ENCODE data around the gene KIFAP3. TPM values are rescaled to one million over a fixed set of nuclear protein-coding genes. Genes with fewer than 3 reads are reported as not detected.

KIFAP3 gene
- total RNA-seq, 1 donor from 2014 or later: 15.1 TPM

DNA sequence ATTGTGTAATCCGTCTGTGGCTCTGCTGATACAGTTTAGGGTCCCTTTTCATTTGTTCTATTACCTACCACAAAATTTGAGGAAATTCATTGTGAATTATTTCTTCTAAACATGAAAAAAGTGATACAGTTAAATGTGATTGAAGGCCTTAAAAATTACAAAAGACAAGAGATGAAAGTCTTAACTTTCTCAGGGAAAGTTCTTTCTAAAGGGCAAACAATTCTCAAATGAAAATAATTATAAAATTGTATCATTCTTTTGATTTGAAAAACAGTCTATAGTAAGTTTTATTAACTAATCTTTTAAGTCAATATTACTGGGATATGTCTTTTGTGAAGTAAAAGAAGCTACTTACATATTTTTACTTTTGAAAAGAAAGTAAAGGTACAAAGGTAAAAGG lies 123.4 kb downstream of the KIFAP3 start:
- H3K27ac Mint-ChIP-seq: no peak overlapping the region
- H3K4me1 Mint-ChIP-seq (ENCODE audit: low read depth): no peaks in the 10 kb centered on the region
- no peak for DNase-seq (ENCODE audit: low spot score)
- intact Hi-C loops (cut with micrococcal nuclease): no loop called here
- no peak overlapping the region for H3K4me3 Mint-ChIP-seq (ENCODE audit: low read depth)
- no peaks in the 10 kb centered on the region for H3K27me3 Mint-ChIP-seq (ENCODE audit: low read depth)
- no peaks in the 10 kb centered on the region for H3K9me3 Mint-ChIP-seq
- H3K36me3 Mint-ChIP-seq (ENCODE audit: low read depth): no peaks in the 10 kb centered on the region

DNA sequence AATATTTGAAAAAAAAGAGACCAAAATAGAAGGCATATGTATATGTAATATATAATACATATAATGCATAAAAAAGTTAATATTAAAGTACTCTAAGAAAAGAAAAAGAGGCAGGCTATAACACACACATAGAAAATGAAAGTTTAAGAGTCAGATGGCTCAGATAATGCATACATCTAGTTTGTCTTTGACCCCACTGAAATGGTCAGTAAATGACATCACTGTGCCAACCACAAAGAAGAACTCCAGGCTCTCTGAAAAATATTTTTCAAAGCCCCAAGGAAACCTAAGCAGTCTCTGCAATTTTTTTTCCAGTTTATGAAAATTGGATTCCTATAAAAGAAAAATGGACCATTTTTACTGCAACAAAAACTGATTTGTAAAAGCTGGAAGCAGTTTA lies 125.4 kb downstream of the KIFAP3 start:
- DNase-seq (ENCODE audit: low spot score): no peak
- no peaks in the 10 kb centered on the region for H3K27me3 Mint-ChIP-seq (ENCODE audit: low read depth)
- no peaks in the 10 kb centered on the region for H3K4me1 Mint-ChIP-seq (ENCODE audit: low read depth)
- H3K27ac Mint-ChIP-seq: no peak overlapping the region
- no peaks in the 10 kb centered on the region for H3K9me3 Mint-ChIP-seq
- intact Hi-C loops (cut with micrococcal nuclease): no loop called here
- H3K4me3 Mint-ChIP-seq (ENCODE audit: low read depth): no peak overlapping the region
- H3K36me3 Mint-ChIP-seq (ENCODE audit: low read depth): no peaks in the 10 kb centered on the region

DNA sequence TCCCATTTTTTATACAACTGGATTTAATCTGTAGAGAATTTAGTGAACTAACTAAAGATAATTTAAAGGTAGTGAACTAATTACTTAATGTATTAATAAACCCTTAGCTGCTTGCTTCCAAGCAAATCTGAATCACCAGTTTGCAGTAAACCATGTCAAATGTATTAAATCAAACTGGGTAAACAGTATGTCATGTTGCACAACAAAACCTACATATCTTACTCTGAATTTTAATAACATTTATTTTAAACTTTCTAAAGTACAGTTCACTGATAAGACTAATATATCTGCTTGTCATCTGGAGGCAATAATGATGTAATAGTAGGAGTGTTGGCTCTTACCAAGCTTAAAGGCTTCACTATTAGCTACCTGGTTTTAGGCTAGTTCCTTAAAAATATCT lies 128.3 kb downstream of the KIFAP3 start:
- intact Hi-C loops (cut with micrococcal nuclease): no loop called here
- no peaks in the 10 kb centered on the region for H3K36me3 Mint-ChIP-seq (ENCODE audit: low read depth)
- H3K4me3 Mint-ChIP-seq (ENCODE audit: low read depth): no peak overlapping the region
- H3K27me3 Mint-ChIP-seq (ENCODE audit: low read depth): no peaks in the 10 kb centered on the region
- H3K27ac Mint-ChIP-seq: no peak overlapping the region
- H3K4me1 Mint-ChIP-seq (ENCODE audit: low read depth): no peaks in the 10 kb centered on the region
- no peaks in the 10 kb centered on the region for H3K9me3 Mint-ChIP-seq
- DNase-seq (ENCODE audit: low spot score): no peak

DNA sequence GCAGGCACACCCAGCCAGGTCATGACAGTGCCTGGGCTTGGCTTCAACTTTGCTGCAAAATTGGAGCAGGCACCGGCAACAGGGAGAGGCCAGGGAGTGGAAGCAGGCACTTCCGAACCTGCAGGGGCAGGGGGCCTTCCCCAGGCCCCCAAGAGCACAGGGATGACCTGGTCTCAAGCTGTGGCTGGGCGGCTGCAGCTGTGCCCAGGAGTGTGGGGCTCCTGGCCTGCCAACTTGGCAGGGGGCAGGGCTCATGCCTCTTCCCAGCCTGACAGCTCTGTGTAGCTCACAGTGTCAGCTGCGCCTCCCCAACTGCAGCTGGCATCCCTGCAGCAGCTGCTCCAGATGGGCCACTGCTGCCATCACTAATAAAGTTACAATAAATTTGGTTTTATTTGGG lies 129.3 kb downstream of the KIFAP3 start:
- Mint-ChIP-seq H3K9me3 (no peaks in the 10 kb centered on the region), H3K27me3 (ENCODE audit: low read depth) (no peaks in the 10 kb centered on the region), H3K36me3 (ENCODE audit: low read depth) (no peaks in the 10 kb centered on the region), H3K27ac (no peak overlapping the region), H3K4me3 (ENCODE audit: low read depth) (no peak overlapping the region), H3K4me1 (ENCODE audit: low read depth) (no peaks in the 10 kb centered on the region)
- intact Hi-C loops (cut with micrococcal nuclease): no loop called here
- no peak for DNase-seq (ENCODE audit: low spot score)

DNA sequence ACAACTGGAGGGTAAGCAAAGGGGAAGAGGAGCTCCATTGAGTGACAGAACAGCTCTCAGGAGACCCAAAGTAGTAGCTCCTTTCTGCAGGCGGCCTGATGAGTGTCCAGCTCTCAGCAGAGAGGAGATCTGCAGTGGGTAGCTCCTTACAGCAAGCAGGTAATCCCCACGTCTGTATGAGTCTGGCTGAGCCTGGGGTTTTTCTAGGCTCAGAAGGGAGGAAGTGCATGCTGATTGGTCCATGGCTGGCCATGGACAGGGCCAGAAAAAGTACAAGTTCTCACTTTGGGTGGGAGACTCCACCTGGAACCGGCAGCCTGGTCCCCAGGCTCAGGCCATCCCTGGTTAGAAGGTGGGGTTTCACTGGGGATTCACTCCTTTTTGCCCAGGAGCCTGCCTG lies 129.9 kb downstream of the KIFAP3 start:
- H3K27me3 Mint-ChIP-seq (ENCODE audit: low read depth): no peaks in the 10 kb centered on the region
- no peak overlapping the region for H3K4me3 Mint-ChIP-seq (ENCODE audit: low read depth)
- H3K4me1 Mint-ChIP-seq (ENCODE audit: low read depth): no peaks in the 10 kb centered on the region
- no peak for DNase-seq (ENCODE audit: low spot score)
- no peaks in the 10 kb centered on the region for H3K36me3 Mint-ChIP-seq (ENCODE audit: low read depth)
- no peak overlapping the region for H3K27ac Mint-ChIP-seq
- intact Hi-C loops (cut with micrococcal nuclease): no loop called here
- no peaks in the 10 kb centered on the region for H3K9me3 Mint-ChIP-seq

DNA sequence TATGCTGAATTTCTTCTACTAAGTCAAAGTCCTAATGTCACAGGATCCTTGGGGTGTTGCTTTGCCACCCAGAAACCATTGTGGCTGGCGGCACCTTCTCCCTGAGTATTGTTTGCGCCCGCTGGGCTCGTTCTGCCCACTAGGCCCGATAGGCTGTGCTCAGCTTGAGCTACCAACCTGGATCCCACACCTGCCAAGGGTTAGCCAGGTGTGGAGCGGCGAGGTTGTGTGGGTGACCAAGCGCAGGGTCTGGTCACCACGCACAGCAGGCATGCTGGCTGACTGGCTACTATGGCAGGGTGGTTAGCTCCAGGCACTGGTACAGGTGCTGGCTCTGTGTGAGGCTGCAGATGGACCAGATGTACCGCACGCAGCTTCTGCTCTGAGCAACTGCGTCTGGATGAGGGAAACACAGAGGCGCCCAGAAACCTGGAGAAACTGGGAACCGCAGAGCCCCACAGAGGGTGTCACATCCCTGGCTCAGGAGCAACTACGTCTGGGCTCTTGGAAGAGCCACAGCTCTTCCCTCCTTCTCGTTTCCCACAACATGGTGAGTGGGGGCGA lies 130.4 kb downstream of the KIFAP3 start:
- DNase-seq (ENCODE audit: low spot score): no peak
- no peaks in the 10 kb centered on the region for H3K27me3 Mint-ChIP-seq (ENCODE audit: low read depth)
- H3K9me3 Mint-ChIP-seq: no peaks in the 10 kb centered on the region
- no peak overlapping the region for H3K27ac Mint-ChIP-seq
- intact Hi-C loops (cut with micrococcal nuclease): no loop called here
- no peak overlapping the region for H3K4me3 Mint-ChIP-seq (ENCODE audit: low read depth)
- H3K36me3 Mint-ChIP-seq (ENCODE audit: low read depth): no peaks in the 10 kb centered on the region
- H3K4me1 Mint-ChIP-seq (ENCODE audit: low read depth): no peaks in the 10 kb centered on the region

DNA sequence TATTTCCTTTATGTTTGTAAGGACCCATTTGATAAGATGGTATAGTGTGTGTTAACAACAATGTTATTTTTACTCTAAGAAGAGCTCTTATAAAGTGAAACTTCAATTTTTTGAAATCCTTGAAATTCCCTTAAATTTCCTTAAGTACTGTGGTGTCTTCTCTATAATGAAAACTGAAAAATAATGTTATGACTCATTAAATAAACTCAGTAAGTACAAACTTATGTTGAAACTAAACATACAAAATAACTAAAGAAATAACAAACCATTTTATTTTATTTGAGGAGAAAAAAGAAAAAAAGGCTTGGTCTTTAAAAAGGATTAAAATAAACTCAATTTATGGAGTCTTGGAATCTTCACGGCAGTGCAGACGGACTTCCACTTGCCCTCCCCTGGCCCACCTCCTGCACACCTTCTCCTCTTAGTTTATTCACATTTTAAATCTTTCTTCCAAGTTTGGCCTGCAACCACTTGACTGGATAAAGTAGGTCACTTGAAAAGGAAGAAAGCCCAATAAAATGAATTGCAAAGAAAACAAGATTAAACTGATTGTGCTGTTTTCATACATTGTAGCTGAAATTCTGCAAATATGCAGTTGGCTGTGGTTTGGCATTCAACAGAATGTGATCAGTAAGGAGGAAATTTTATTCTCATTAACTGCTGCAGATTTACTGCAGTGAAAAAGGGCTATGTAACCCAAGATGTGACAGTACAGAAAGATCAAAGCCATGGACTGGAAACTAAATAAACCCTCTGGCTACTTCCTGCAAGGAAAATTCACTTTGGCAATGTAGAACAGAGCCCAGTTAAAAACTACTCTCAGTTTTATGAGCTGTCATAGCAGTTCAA lies 132.3 kb downstream of the KIFAP3 start:
- no peaks in the 10 kb centered on the region for H3K27me3 Mint-ChIP-seq (ENCODE audit: low read depth)
- no peak overlapping the region for H3K4me3 Mint-ChIP-seq (ENCODE audit: low read depth)
- intact Hi-C loops (cut with micrococcal nuclease): no loop called here

DNA sequence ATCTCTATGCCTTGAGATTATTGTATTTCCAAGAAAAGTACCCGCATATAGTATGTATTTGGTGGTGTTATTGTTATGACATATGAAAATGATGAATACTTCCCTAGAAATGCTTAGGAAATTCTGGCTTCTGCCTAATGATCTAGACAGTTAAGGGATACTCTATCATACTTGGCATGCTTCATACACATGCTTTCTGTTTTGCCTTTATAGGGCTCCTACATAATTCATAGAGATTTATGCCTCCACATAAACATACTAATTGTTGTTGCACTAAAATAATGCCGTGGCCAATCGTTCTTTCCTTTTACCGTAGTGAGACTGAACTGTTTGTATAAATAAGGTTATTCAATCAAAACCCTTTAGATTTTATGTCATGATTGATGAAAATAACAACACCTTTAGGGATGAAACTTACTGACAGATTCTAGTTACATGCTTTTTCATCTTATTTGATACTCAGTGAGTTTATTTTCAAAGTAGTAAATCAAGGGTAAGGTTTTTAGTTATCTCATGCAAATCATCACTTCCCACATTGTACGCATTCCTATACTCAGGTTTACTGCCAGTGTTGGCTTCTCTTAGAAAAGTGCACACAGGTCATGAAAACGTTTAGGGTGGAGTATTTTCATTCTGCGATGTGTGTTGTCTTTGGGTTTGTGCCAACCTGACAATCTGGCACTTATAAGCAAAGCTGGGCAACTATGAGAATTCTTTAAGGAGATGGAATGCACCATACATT lies 140.3 kb downstream of the KIFAP3 start:
- intact Hi-C loops (cut with micrococcal nuclease): no loop called here
- DNase-seq (ENCODE audit: low spot score): no peak
- H3K27ac Mint-ChIP-seq: no peak overlapping the region
- H3K9me3 Mint-ChIP-seq: no peaks in the 10 kb centered on the region
- H3K36me3 Mint-ChIP-seq (ENCODE audit: low read depth): no peaks in the 10 kb centered on the region
- no peaks in the 10 kb centered on the region for H3K4me1 Mint-ChIP-seq (ENCODE audit: low read depth)
- peaks cover 3% of the 10 kb centered on the region for H3K27me3 Mint-ChIP-seq (ENCODE audit: low read depth)
- H3K4me3 Mint-ChIP-seq (ENCODE audit: low read depth): no peak overlapping the region

More for the DNA sequence above, 132.3 kb downstream of the KIFAP3 start:
- Mint-ChIP-seq H3K27ac (no peak overlapping the region), H3K9me3 (no peaks in the 10 kb centered on the region), H3K36me3 (ENCODE audit: low read depth) (no peaks in the 10 kb centered on the region), H3K4me1 (ENCODE audit: low read depth) (no peaks in the 10 kb centered on the region)
- DNase-seq (ENCODE audit: low spot score): no peak

DNA sequence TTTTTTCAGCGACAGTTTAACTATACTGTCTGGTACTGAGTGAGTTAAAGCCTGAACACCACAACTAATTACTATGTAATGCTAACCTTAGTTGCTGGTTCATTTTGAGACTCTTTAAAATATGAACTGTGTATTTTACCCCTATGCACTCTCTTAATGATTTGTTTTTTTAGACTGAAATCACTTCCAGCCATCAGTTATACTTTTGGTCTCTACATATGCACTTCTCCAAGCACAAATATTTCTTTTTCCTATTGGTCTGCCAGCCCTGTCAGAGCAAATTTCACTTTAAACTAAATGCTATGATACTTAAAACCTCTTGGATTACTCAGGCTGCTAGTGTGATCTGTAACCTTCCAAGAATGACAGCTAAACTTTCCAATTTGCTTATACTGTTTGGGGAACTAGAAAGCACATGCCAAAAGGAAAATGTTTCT lies 142.7 kb downstream of the KIFAP3 start:
- H3K4me1 Mint-ChIP-seq (ENCODE audit: low read depth): peaks cover 3% of the 10 kb centered on the region
- H3K27ac Mint-ChIP-seq: no peak overlapping the region
- DNase-seq (ENCODE audit: low spot score): no peak
- no peaks in the 10 kb centered on the region for H3K36me3 Mint-ChIP-seq (ENCODE audit: low read depth)
- intact Hi-C loops (cut with micrococcal nuclease): no loop called here
- no peak overlapping the region for H3K4me3 Mint-ChIP-seq (ENCODE audit: low read depth)
- H3K27me3 Mint-ChIP-seq (ENCODE audit: low read depth): peaks cover 11% of the 10 kb centered on the region
- no peaks in the 10 kb centered on the region for H3K9me3 Mint-ChIP-seq

DNA sequence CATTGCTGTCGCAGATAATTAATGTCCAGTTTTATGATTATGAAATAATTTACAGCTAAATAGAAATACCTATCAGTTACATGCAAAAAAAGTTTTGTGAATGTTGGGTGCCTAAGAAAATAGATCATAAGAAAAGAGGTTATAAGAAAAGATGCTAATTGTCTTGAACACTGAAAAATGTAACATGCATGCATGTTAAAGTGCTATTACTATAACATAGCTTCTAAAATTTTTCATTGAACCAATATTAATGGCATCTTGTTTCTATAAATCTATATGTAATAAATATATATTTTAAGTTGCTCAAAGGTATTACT lies 145.3 kb downstream of the KIFAP3 start:
- Mint-ChIP-seq H3K27ac (no peak overlapping the region), H3K27me3 (ENCODE audit: low read depth) (peaks cover 8% of the 10 kb centered on the region), H3K36me3 (ENCODE audit: low read depth) (no peaks in the 10 kb centered on the region), H3K4me3 (ENCODE audit: low read depth) (no peak overlapping the region), H3K4me1 (ENCODE audit: low read depth) (peaks cover 13% of the 10 kb centered on the region), H3K9me3 (no peaks in the 10 kb centered on the region)
- DNase-seq (ENCODE audit: low spot score): no peak
- intact Hi-C loops (cut with micrococcal nuclease): loop anchor here (2.0 to 5.0 kb wide), 2 partner anchors 146 to 603 kb away; partner anchors contain the start of genes GORAB and KIFAP3

DNA sequence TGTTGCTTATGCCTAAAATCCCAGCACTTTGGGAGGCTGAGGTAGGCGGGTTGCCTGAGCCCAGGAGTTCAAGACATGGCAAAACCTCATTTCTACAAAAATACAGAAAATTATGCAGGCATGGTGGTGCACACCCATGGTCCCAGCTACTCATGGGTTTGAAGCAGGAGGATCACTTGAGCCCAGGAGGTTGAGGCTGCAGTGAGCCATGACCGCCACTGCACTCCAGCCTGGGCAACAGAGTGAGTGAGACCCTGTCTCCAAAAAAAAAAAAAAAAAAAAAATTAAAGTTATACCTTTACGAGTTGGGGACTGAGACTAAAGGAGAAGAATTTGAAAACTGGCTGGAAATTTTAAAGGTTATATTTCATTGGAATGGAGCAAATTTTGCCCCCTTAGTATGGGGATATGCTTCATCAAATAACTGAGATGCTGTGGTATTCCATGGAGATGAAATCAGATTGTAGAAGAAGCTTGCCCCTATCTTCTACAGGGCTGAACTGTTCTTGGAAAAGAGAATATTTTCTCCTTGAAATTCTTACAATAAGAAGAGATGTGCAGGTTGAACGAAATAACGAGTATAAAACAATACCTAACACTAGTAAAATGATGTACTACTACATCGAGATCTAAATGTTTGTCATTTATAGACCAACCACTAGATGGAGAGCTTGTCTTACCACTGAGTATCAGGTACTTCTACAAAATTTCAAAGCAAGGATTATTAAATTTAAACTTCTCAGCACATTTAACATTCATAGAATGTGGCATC lies 145.9 kb downstream of the KIFAP3 start:
- peaks cover 13% of the 10 kb centered on the region for H3K27me3 Mint-ChIP-seq (ENCODE audit: low read depth)
- H3K4me1 Mint-ChIP-seq (ENCODE audit: low read depth): peaks cover 13% of the 10 kb centered on the region
- no peak for DNase-seq (ENCODE audit: low spot score)
- H3K27ac Mint-ChIP-seq: no peak overlapping the region
- no peaks in the 10 kb centered on the region for H3K36me3 Mint-ChIP-seq (ENCODE audit: low read depth)
- H3K4me3 Mint-ChIP-seq (ENCODE audit: low read depth): no peak overlapping the region
- H3K9me3 Mint-ChIP-seq: no peaks in the 10 kb centered on the region
- intact Hi-C loops (cut with micrococcal nuclease): loop anchor here (2.0 to 5.0 kb wide), 2 partner anchors 146 to 604 kb away; partner anchors contain the start of genes GORAB and KIFAP3
